ENCODE data around the gene FARS2. TPM values are rescaled to one million over a fixed set of nuclear protein-coding genes. Genes with fewer than 3 reads are reported as not detected.

Gene FARS2
- total and polyA plus RNA-seq, 9 of the 15 experiments (the other 6 are each of a cell fraction or from before 2014, with no cell fraction given), result 16.5 to 62.2 (median 27.0) TPM

DNA sequence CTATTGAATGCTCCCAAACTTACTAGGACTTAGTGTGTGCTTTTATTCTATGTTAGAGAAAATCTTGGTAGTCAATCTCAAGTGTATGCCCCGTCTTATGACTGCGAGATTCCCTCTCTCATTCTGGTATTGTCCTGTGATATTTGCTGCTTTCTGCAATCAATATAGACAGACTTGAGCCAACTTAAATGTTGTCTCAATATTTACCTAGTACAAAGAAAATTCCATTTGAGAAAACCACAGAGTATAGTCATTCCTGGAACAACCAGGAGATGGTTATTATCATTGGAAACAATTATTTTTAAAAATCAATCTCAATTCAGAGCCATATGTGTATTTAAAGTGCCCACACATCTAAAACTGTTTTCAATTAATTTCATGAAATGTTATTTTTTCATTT lies 415.4 kb downstream of the FARS2 start:
- Histone ChIP-seq H3K36me3 (ENCODE audit: control insufficient read depth, insufficient read depth, low read length) (no peaks in the 10 kb centered on the region), H4K20me1 (replicated peaks; ENCODE audit: control insufficient read depth, insufficient read depth, low read length) (no peaks in the 10 kb centered on the region), H3K79me2 (ENCODE audit: control insufficient read depth, insufficient read depth, low read length) (no peaks in the 10 kb centered on the region), H3K9me1 (ENCODE audit: control insufficient read depth, insufficient read depth, low read length) (no peaks in the 10 kb centered on the region), H3K27ac (ENCODE audit: extremely low read depth, low read depth, low read length) (no peak overlapping the region), H3K27me3 (ENCODE audit: control insufficient read depth in 2 of 2, insufficient read depth in 2 of 2, low read length in 2 of 2) (no peaks in the 10 kb centered on the region), H3K4me1 (replicated peaks in 1 of 2; ENCODE audit: control insufficient read depth in 2 of 2, insufficient read depth in 2 of 2, low read length in 2 of 2) (peaks cover 0 to 5% of the 10 kb centered on the region in 2 experiments; a peak in 4 of 5 replicates), H3K4me3 (no peak overlapping the region), H3K9me3 (replicated peaks; ENCODE audit: control insufficient read depth, insufficient read depth, low read depth, low read length) (no peaks in the 10 kb centered on the region), H3K4me2 (ENCODE audit: insufficient read depth, low read length) (no peak overlapping the region), H2AFZ (ENCODE audit: low read depth, low read length) (no peak overlapping the region), H3K9ac (ENCODE audit: insufficient read depth in 1 of 2, low read depth in 2 of 2, low read length in 2 of 2) (no peak overlapping the region)
- no TSS peak for BruUV-seq (replicated peaks)
- ATAC-seq (no peak), DNase-seq (ENCODE audit: extremely low read depth in 1 of 4, low spot score in 3 of 4) (no peak), FAIRE-seq (no peak)
- intact Hi-C loops (cut with micrococcal nuclease) (no loop called here), in situ Hi-C loops (cut with MboI) (no loop called here)
- WGBS (ENCODE audit: insufficient coverage, low coverage, missing lambda C conversion rate), result 71% methylated on average over 2 of the region's 2 CpGs
- POLR2A ChIA-PET, result no interaction called here
- CTCF ChIA-PET (ENCODE audit: low intra/inter-chr PET ratio), result no interaction called here
- TF ChIP-seq LEF1 (IDR thresholded peaks at IDR 0.05) (no peak), ZNF12 (CRISPR knock-in tag; IDR thresholded peaks at IDR 0.05) (no peak), ZBTB11 (CRISPR knock-in tag; IDR thresholded peaks at IDR 0.05) (no peak), TSC22D4 (tag; IDR thresholded peaks at IDR 0.05) (no peak), RREB1 (CRISPR knock-in tag; IDR thresholded peaks at IDR 0.05) (no peak), PRMT5 (CRISPR knock-in tag; IDR thresholded peaks at IDR 0.05) (no peak), NBN (IDR thresholded peaks at IDR 0.05; ENCODE audit: low read depth) (no peak), TCF7 (IDR thresholded peaks at IDR 0.05; ENCODE audit: borderline replicate concordance) (no peak), EP400 (IDR thresholded peaks at IDR 0.05) (no peak), PRDM10 (IDR thresholded peaks at IDR 0.05; ENCODE audit: partially characterized antibody) (no peak)
